RPMI8226 (cell line): ENCODE measurements around the gene TIE1.

Source experiments
- DNase-seq: peaks from one replicate; pipeline ENCODE4 v3.0.0-alpha.2; 2015

Gene TIE1

GRCh38 chr1:43274125-43274803 is 26.5 kb upstream of the TIE1 start:
- DNase-seq: peak; percentile 56

- no peak for DNase-seq
Measured at GRCh38 chr1:43274804-43275180, 26.0 kb upstream of the TIE1 start.

DNA sequence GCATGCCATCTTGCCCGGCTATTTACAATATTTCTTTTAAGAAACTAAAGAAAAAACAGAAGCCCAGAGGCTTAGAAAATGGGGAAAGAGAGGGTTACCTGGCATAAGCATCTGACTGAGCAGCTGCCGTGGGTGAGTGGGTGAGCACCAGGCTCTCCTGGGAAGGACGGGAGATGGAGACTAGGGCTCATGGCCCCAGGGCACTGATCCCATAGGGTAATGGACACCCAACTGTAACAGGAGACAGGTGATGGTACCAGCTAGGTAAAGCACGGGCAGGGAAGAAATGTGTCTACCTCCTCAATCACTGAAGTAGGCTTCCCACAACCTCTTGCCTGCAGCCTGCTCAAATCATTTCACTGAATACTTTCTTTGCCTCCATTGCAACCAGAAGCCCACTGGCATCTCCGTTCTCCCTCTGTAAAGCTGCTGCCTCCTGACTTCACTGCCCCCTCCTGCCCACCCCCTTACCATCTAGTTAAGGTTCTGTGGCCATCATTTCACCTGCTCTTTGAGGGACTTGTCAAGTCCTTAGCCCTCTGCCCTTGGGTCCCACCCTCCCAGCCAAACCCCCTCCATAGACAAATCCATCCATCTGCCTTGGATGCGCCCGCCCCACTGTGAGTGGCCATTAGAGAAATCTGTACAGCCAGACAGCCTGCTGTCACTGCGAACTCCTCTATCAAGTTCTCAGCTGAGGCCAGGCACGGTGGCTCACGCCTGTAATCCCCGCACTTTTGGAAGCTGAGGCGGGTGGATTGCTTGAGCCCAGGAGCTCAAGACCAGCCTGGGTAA is 24.8 kb upstream of the TIE1 start:
- no peak for DNase-seq

- DNase-seq: no peak
Measured at GRCh38 chr1:43276673-43277072, 24.1 kb upstream of the TIE1 start.

DNA sequence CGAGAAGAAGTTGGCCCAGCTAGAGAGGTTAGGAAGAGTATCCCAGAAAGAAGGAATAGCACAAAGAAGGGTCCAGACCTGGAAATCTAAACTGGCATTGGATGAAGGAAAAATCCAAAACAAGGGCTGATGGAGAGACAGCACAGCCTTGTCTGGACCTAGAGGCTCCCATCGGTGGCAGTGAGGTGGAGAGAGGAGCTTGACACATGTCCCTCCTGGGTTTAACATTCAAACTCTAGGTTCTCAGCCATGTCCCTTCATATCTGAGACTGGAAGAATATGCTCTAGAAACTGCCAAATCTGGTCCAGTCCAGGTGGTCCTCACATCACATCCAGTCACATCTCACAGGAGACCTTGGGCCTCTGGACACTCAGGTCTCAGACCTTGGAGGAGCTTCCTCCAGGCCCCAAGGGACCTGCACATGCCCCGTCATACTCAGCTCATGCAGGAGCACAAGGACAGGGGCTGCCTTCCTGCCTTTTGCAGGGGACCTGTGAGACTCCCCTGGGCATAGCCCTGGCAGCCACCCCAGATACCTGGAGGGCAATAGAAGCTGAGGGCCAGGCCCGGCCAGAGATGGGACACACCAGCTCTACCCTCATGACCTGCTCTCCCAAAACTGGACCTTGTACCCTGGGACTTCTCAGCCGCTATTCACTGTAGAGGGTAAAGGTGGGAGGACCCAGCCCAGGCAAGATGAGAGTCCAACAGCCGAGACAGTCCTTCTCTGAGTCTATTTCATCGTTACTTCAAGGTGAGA is 23.5 kb upstream of the TIE1 start:
- no peak for DNase-seq

GRCh38 chr1:43279161-43279560 is 21.6 kb upstream of the TIE1 start:
- no peak for DNase-seq

GRCh38 chr1:43279666-43280065 is 21.1 kb upstream of the TIE1 start:
- no peak for DNase-seq

DNA sequence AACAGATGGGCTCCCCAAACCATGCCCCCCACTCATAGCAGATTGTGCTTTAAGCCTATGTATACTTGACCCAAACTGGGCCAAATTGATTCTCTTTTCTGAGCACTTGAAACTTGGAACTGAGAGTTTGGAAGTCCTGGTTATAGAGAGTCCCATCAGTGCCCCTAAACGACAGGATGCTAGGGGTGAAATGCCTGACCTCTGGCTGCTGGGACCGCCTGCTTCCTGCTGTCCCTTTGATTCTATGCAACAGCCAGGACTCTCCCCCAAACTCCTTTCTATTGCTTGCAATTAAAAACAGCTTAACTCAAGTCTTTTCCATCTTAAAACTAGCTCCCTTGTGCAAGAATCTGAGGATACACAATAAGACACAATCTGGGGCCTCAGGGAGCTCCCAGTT is 20.1 kb upstream of the TIE1 start:
- DNase-seq: no peak

DNA sequence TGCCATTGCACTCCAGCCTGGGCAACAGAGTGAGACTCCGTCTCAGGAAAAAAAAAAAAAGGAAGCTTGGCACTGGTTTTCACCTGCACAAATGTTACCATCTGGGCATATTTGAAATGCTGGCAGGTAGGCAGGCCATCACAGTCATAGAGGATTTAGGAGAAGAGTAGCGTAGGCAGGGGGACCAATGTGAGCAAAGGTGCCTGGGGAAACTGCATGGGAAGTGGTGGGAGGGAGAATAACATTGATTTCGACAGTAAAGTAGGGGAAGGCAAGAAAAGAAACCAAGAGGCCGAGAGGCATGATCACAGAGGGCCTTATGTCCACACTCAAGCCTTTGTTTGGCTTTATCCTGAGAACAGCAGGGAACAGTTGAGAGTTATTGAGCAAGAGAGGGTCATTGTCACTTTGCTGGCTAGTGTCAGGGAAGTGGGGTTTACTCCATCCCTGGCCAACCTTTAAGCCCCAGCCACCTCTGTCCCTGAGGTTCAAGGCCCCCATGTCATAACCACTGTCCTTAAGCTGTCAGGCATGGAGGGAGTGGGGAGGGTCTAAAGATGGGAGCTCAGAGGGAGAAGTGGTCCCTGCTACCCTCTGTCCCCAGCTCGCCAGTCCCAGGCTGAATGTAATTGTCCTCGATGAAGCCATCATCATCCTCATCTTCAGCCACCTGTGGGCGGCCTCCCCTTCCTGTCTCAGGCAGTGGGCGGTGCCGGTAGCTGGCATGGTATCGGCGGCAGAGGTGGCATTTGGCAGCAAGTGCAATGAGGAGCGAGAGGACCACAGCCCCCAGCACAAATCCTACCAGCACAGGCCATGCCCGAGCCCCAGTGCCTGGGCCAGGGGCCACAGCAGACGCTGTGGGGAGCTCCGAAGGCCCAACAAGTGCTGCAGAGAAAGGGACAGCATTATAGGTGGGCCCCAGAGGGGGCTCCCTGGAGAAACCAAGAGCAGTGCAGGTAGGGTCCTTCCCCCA is 18.3 kb upstream of the TIE1 start:
- no peak for DNase-seq

DNA sequence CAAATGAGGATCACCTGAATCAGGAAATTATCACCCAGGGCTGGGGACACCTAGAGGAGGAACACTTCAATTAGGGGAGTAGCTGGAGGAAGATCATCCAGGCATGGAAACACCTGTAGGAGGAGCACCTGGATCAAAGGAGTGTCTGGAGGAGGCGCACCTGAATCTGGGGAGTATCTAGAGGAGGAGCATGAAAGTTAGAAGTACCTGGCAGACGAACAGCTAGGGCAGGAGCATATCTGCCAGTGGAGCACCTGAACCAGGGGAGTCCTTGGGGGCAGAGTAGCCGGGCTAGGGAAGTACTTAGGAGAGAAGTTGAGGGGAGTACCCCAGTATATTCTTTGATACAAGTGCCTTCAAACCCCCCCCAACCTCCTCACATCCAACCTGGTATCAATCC is 16.7 kb upstream of the TIE1 start:
- DNase-seq: no peak

DNA sequence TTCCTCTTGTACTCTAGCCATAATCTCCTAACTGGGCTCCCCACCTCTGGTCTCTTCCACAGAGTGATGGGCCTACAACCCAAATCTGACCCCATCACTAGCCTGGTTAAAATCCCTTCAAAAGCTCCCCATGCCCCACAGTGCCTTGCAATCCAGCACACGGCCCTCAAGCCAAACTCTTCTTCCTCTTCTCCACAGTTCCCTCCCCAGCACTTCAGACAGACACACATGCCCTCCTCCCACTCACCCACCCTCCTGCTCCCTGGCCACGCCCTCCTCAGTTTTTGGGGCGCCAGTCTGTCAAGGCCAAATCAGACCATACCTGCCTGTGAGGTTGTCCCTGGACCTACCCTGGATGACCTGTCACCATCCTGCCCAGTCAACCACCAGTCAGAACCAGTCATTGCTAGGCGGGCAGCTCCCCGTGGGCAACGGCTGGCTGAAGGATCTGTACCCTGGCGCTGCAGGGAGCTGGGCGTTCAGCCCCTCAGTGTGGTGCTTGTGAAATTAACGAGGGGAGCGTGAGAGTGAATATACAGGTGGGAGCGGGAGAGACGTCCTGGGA is 16.2 kb upstream of the TIE1 start:
- DNase-seq: no peak

GRCh38 chr1:43285269-43285990 is 15.4 kb upstream of the TIE1 start, which contains the start of gene C1orf210:
Gene C1orf210 (minus strand): TSS chr1:43285581. CDS start chr1:43283270, 2,311 bp downstream.
- DNase-seq: peak; percentile 86

DNA sequence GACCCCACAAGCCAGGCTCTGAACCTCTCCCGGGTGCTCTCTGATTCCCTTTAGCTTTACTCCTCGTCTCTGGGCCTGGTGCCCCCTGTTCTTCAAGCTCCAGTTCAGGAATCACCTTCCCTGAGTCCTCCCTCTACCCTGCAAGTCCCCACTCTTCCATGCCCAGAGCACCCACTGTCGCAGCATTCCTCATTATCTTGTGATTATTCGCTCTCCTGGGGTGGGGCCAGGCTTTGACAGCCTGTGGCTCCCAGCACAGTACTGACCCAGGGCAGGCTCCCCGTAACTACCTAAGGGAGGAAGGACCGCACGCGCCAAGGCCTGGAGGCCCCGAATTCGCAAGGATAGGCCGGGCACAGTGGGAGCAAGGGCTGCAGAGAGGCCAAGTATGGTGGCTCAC is 14.7 kb upstream of the TIE1 start:
- no peak for DNase-seq

DNA sequence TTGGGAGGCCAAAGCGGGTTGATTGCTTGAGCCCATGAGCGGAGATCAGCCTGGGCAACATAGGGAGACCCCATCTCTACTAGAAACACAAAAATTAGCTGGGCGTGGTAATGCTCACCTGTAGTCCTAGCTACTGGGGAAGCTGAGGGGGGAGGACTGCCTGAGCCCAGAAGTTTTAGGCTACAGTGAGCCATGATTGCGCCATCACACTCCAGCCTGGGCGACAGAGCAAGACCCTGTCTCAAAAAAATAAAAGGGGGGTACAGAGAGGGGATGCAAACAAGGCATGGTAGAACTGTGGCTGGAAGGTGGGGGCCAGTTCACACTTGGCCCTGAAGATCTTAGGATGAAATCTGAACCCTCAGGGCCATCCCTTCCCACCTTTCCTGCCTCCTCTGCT is 14.2 kb upstream of the TIE1 start:
- no peak for DNase-seq

GRCh38 chr1:43288058-43288784 is 12.6 kb upstream of the TIE1 start:
- DNase-seq: no peak

DNA sequence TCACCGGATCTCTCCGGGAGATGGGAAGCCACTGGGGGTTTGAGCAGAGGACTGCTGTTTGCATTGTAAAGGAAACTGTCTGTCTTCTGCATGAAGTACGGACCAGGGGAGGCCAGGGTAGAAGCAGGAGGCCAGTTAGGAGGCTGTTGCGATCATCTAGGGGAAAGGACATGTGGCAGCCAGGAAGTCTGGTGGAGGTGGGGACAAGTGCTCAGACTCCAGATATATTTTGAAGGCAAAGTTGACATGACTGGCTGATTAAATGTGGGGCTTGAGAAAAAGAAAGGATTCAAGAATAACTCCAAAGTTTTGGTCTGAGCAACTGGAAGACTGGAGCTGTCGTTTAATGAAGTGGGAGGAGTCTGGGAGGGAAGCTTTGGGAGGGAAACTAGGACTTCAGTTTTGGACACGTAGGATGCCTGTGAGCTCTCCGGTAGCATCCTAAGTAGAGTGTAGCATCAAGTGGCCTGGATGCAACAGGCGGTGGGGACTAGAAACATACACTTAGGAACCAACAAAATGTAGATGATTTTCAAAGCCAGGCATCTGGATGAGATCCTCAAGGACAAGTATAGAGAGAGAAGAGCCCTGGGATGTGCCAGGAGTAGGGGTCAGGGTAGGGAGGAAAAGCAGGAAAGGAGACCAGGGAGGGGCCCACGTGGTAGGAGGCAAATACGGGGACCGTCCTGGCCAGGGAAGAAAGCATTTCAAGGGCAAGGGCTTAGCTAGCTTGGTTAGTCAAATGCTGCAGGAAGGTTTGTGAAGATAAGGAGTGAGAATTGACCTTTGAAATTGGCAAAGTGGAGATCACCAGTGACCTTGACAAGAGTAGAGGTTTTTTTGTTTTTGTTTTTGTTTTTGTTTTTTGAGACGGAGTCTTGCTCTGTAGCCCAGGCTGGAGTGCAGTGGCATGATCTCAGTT is 11.7 kb upstream of the TIE1 start:
- DNase-seq: no peak

GRCh38 chr1:43292216-43292615 is 8.6 kb upstream of the TIE1 start:
- DNase-seq: peak; percentile 19

GRCh38 chr1:43292679-43293078 is 8.1 kb upstream of the TIE1 start:
- no peak for DNase-seq

GRCh38 chr1:43293176-43293575 is 7.6 kb upstream of the TIE1 start:
- DNase-seq: no peak
